ENCODE data around the gene RGL1.

DNA sequence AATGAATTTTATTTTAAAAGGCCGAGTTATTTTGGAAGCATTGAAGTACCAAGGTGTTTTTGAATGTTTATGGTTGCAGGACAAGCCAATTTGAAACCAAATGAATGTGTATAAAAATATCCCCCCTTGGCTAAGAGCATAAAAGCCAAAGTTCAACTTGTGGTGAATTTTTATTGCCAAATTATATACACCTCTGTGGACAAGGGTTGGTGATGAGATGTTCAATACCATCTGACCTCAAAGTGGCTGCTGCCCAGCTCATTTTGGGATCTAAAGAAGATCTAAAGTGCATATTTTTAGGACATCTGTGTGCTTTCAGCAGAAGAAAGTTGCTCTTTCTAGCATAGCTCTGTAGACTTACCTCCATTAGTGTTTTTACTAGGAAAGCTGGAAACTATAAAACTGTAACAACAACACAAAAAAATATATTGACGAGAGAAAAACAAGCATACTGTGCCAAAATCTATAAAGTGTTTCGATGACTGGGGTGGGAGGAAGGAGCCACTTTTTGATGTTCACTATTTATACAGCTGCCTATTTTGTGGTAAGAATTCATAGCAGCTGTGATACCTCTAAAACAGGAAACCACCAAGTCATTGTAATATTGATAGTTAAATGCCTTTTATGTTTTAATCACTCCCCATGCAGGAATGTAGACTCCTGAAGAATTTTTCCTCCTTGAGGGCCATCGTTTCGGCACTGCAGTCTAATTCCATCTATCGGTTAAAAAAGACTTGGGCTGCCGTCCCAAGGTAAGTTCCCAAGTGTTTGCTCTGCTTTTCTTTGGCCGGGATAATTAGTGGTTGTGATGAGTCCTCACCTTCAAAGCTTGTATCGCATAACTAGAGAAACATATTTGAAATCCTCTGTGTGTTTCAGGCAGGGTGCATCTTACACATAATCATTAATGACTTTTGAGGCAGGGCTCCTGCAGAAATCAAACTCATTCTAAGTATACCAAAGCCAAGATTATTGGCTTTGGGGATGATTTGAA is 83.2 kb downstream of the RGL1 start:
- TF ChIP-seq ZNF274 (IDR thresholded peaks at IDR 0.05; ENCODE audit: low read depth, low read length) (no peak), YY1 (IDR thresholded peaks at IDR 0.05; ENCODE audit: insufficient read depth, insufficient read length) (no peak)
